Esophagus muscularis mucosa (tissue), 4 donors: Measurements from ENCODE around the gene ACVR1. TPM values are rescaled to one million over a fixed set of nuclear protein-coding genes. Genes with fewer than 3 reads are reported as not detected.

Experiments
- DNase-seq: peaks from one replicate; pipeline ENCODE4 v3.0.0-alpha.2; 2017; ENCODE audit errors: extremely low spot score
- H3K27ac ChIP-seq, 4 donors: fragments of 200-600 bp; sonication (generic); replicated peaks in 1 of 4; 1 replicate in 3 of 4; 2 replicates in 1 of 4; pipeline ENCODE4 v1.5.1; 2016 to 2019; ENCODE audit warnings: mild to moderate bottlenecking in 1 of 4
- H3K27me3 ChIP-seq, 4 donors: fragments of 200-600 bp; sonication (generic); one replicate each; pipeline versions ENCODE4 v1.5.1 to v1.6.0; 2016 to 2019
- H3K36me3 ChIP-seq, 4 donors: fragments of 200-600 bp; sonication (generic); one replicate each; pipeline ENCODE4 v1.5.1; 2016 to 2019
- H3K4me1 ChIP-seq, 4 donors: fragments of 200-600 bp; sonication (generic); one replicate each; pipeline ENCODE4 v1.5.1; 2016 to 2019
- H3K4me3 ChIP-seq, 4 donors: fragments of 200-600 bp; sonication (generic); 1 replicate in 2 of 4; 2 replicates in 2 of 4; pipeline ENCODE4 v1.5.1; 2016 to 2019; ENCODE audit warnings: mild to moderate bottlenecking in 4 of 4, moderate library complexity in 1 of 4
- H3K9me3 ChIP-seq, 4 donors: fragments of 200-600 bp; sonication (generic); 1 replicate in 3 of 4; 2 replicates in 1 of 4; pipeline ENCODE4 v1.5.1; 2016 to 2019
- CTCF ChIP-seq, 3 experiments: fragments of 200-600 bp in 2 of 3; fragments of 450-650 bp in 1 of 3; sonication (generic) in 2 of 3; IDR thresholded peaks; one replicate each; pipeline ENCODE4 v1.5.1; 2017 to 2019; ENCODE audit warnings: antibody characterized with exemption in 3 of 3, mild to moderate bottlenecking in 2 of 3, moderate library complexity in 1 of 3
- EP300 ChIP-seq: sonication (generic); formaldehyde crosslinking; IDR thresholded peaks from one replicate; pipeline ENCODE4 v1.6.1; 2017; ENCODE audit warnings: antibody characterized with exemption
- POLR2A ChIP-seq: fragments of 450-650 bp; IDR thresholded peaks from one replicate; pipeline ENCODE4 v1.6.1; 2017; ENCODE audit warnings: antibody characterized with exemption, moderate library complexity, mild to moderate bottlenecking, low read depth
- POLR2AphosphoS5 ChIP-seq, 2 donors: sonication (generic); formaldehyde crosslinking; IDR thresholded peaks; one replicate each; pipeline ENCODE4 v1.6.1; 2017; ENCODE audit warnings: antibody characterized with exemption in 2 of 2
- WGBS: methylation state at CpG from one replicate; pipeline ENCODE4 v1.1.5; 2018; 5-methylcytosine and 5-hydroxymethylcytosine counted together
- intact Hi-C: fragments of 100-400 bp; cut with DNase I; formaldehyde crosslinking; loops from one replicate; pipeline ENCODE4 v1.15.1; 2023
- total RNA-seq, 4 donors: library from RNA; depleted of rRNA; stranded (reverse); fragments of >200 nt; gene quantifications; one replicate each; pipeline versions ENCODE4 v1.1.0 to v1.2.1, GENCODE V29; 2016

ACVR1 gene
- total RNA-seq, 4 donors from 2014 or later, result 25.2 to 39.1 (median 32.3) TPM

DNA sequence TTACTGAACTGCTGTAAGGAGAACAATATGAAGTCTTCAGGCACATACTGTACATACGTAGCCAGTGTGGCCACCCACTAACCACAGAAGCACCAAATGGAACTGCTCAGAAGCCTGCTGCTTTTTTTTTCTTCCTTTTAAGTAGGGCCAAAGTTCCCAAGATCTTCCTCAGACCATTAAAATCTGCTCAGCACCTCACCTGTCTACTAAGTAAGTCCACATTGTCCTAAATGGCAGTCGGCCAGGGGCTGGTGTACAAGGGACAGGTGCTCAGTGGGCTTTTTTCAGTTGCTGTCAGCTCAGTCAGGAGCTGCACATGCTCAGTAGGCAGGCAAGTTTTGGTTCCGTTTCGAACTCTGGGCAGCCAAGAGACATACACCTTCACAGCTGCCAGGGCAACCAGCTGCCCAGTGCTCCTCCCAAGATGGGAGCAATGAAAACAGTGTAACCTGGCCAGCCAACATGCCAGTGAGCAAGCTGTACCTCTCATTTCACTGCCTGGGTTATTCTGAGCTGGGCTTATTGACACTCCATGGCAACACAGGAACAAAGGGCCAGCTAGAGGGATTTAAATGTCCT, 86.1 kb downstream of the ACVR1 start:
- no peak overlapping the region for H3K4me3 ChIP-seq
- H3K27ac ChIP-seq, result peak overlapping the region; percentile 76 to 79 (median 77)
- H3K27me3 ChIP-seq, result no peaks in the 10 kb centered on the region
- TF ChIP-seq CTCF (IDR thresholded peaks at IDR 0.05) (no peak), POLR2AphosphoS5 (IDR thresholded peaks at IDR 0.05) (peak; percentile 42 to 56)
- no peaks in the 10 kb centered on the region for H3K36me3 ChIP-seq
- intact Hi-C loops, result loop anchor here (2.0 to 5.0 kb wide), 2 partner anchors 37 to 87 kb away; partner anchors contain the start of gene ACVR1
- no peaks in the 10 kb centered on the region for H3K9me3 ChIP-seq
- no peak for DNase-seq
- peaks cover 72 to 84% (median 80%) of the 10 kb centered on the region in 4 donors for H3K4me1 ChIP-seq
- 41% methylated on average over 4 of the region's 4 CpGs for WGBS

DNA sequence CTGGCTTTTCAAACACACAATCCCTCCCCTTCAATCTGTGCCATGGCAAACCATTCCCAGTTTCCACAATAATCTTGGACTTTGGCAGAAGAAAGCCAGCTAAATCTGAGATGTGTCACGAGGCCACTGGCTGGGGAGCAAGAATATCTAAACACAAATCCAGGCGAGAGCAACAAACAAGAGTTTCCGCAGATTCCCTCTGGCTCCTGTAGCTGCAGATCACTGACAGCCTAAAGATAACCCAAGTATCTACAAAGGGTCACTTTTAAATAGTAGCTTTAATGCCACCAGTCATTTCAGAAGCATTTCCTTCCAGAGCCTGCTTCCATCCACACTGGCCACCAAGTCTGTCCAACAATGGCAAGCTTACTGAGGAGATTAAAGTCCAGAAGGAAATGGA, 86.9 kb downstream of the ACVR1 start:
- DNase-seq, result no peak
- no peaks in the 10 kb centered on the region for H3K9me3 ChIP-seq
- no peaks in the 10 kb centered on the region for H3K27me3 ChIP-seq
- intact Hi-C loops, result loop anchor here (2.0 to 5.0 kb wide), 2 partner anchors 38 to 88 kb away; partner anchors contain the start of gene ACVR1
- no peak for TF ChIP-seq POLR2AphosphoS5 (IDR thresholded peaks at IDR 0.05)
- no peak for TF ChIP-seq CTCF (IDR thresholded peaks at IDR 0.05)
- TF ChIP-seq EP300, result no peak
- no peak for TF ChIP-seq POLR2A
- H3K4me3 ChIP-seq, result no peak overlapping the region
- H3K4me1 ChIP-seq, result peaks cover 79 to 92% (median 87%) of the 10 kb centered on the region in 4 donors
- peak overlapping the region; percentile 76 to 79 (median 77) for H3K27ac ChIP-seq
- no peaks in the 10 kb centered on the region for H3K36me3 ChIP-seq
- WGBS, result 25% methylated on average over 3 of the region's 3 CpGs

GRCh38 chr2:157788201-157788600, 87.9 kb downstream of the ACVR1 start:
- Histone ChIP-seq H3K4me1 (peaks cover 78 to 99% (median 93%) of the 10 kb centered on the region in 4 donors), H3K27me3 (no peaks in the 10 kb centered on the region), H3K27ac (peak overlapping the region in 3 of 4 donors; percentile 76 to 79 (median 78)), H3K36me3 (no peaks in the 10 kb centered on the region), H3K4me3 (no peak overlapping the region), H3K9me3 (no peaks in the 10 kb centered on the region)
- DNase-seq, result no peak
- TF ChIP-seq EP300, result no peak
- TF ChIP-seq POLR2AphosphoS5 (IDR thresholded peaks at IDR 0.05), result no peak
- no peak for TF ChIP-seq CTCF (IDR thresholded peaks at IDR 0.05)
- no peak for TF ChIP-seq POLR2A
- WGBS, result 93% methylated on average over 5 of the region's 5 CpGs
- intact Hi-C loops, result loop anchor here (2.0 to 5.0 kb wide), 2 partner anchors 39 to 89 kb away; partner anchors contain the start of gene ACVR1

- WGBS, result 73% methylated on average over 7 of the region's 7 CpGs
- Histone ChIP-seq H3K36me3 (no peaks in the 10 kb centered on the region), H3K4me3 (no peak overlapping the region), H3K27ac (peak overlapping the region; percentile 2 to 78 (median 45)), H3K9me3 (no peaks in the 10 kb centered on the region), H3K27me3 (no peaks in the 10 kb centered on the region), H3K4me1 (peaks cover 74 to 99% (median 91%) of the 10 kb centered on the region in 4 donors)
- TF ChIP-seq POLR2A (no peak), EP300 (no peak), CTCF (IDR thresholded peaks at IDR 0.05) (no peak), POLR2AphosphoS5 (IDR thresholded peaks at IDR 0.05) (no peak)
- DNase-seq, result no peak
- intact Hi-C loops, result loop anchor here (5.0 kb wide), 1 partner anchor 40 kb away; no protein-coding TSS in a partner anchor
Measured at GRCh38 chr2:157787364-157787938, 88.7 kb downstream of the ACVR1 start.
